PC-3 (cell line): Measurements from ENCODE around the gene KIF1B.

ENCODE experiments used
- CTCF ChIP-seq: fragments of 300-600 bp; sonication (generic); conservative IDR thresholded peaks from 2 replicates; pipeline ENCODE4 v1.5.1; 2017; ENCODE audit warnings: antibody characterized with exemption, low read depth, mild to moderate bottlenecking, low read length
- EZH2phosphoT487 ChIP-seq: fragments of 300-600 bp; sonication (generic); IDR thresholded peaks from 2 replicates; pipeline ENCODE4 v1.6.1; 2018; ENCODE audit warnings: mild to moderate bottlenecking, antibody characterized with exemption, low read length, borderline replicate concordance

DNA sequence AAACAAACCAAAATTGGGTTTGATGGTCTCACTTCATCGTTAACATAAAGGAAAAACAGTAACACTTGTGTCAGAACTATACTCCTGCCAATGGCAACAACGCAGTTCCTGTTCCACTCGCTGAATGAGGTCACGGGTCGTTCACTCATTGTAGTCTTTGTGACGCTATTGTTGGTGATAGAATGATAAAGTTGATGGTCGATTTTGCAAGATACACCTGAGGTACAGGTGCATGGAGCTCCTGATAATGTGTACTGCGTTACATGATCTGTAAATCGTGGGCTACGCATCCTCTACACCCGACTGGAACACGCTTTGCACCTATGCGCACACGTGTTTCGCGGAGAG lies 219.5 kb downstream of the KIF1B start:
- TF ChIP-seq EZH2phosphoT487 = no peak
- no peak for TF ChIP-seq CTCF
